NCI-H1694 treated with DMSO at 0.1 percent for 48 hours (cell line): ENCODE results near the gene EDC3.
"Not testable (repeated sequence)": the region's sequence is repeated elsewhere in the genome, so short reads cannot be mapped to it uniquely, and the experiment has no call there.

Source experiments
- DNase-seq: peaks from one replicate; lab custom pipeline; 2025; lab: John Stamatoyannopoulos, UW

The EDC3 gene

DNA sequence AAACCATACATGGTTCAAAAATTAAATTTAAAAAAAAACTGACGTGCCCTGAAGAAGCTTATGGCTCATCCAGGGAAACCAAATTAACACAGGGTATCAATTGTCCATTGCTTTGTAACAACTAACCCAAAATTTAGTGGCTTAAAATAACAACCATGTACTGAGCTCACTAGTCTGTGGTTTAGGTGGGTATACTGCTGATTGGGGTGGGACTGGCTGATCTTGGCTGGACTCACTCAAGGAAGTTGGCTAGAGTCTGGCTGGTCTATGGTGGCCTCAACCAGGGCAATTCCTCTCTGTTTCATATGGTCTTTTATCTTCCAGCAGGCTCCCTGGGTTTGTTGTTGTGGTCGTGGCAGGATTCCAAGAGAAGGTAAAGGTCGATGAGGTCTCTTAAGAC, 14.1 kb upstream of the EDC3 start:
- no peak for DNase-seq

DNA sequence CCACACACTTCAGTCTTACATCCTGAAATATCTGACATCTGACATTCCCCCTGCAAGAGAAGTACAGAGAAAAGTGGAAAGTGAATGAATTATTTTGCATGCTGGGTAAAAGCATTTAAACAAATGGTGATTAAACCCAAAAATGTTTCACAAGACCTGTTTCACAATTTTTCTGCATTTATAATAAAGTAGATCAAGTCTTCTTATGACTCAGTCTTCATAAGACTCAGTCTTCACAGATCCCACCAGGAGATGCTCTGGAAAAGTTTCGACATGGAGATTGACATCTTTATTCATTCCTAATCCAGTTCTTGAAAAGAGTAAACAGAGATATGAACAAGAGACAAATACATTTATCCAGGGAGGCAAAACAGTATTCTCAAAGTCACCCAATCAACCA, 13.2 kb upstream of the EDC3 start:
- DNase-seq, result no peak

DNA sequence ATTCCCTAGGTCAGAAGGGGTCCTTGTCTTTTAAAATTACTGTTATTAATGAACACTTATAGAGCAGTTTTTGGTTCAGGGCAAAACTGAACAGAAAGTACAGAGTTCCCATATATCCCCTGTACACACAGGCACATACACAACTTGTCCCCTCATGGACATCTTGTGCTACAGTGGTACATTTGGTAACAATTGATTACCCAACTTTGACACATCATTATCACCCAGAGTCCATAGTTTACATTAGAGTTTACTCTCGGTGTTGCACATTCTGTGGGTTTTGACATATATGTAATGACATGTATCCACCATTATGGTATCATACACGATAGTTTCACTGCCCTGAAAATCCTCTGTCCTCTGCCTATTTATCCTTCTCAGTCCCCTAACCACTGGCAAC, 984 bp upstream of the EDC3 start:
- DNase-seq, result no peak

DNA sequence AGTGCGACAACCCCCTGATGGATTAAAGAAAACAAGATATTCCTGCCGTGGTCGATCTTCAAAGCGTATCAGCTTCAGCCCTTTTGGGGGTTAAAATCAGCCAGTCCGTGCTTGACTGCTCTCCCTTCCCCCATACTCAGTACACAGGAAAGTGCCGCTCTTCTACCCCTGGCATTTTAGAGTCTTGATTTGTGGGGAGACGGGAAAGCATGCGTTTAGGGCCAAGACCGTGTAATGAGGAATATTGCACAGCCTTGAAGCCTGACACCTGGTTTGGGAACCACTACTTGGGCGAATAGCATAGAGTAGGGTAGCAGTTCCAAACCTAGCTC, 540 bp upstream of the EDC3 start:
- DNase-seq, result no peak

DNA sequence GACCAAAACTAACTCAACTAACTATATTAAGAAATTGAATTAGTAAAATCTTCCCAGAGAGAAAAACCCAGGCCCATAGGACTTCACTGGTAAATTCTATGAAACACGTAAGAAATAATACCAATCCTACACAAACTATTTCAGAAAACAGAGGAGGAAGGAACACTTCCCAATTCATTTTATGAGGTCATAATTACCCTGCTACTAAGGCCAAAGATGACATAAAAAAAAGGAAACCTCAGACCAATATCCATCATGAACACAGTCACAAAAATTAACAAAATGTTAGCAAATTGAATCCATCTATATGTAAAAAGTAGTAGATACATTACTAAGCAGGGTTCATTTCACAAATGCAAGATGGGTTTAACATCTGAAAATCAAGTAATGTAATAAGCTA, 3.5 kb downstream of the EDC3 start:
- no peak for DNase-seq

DNA sequence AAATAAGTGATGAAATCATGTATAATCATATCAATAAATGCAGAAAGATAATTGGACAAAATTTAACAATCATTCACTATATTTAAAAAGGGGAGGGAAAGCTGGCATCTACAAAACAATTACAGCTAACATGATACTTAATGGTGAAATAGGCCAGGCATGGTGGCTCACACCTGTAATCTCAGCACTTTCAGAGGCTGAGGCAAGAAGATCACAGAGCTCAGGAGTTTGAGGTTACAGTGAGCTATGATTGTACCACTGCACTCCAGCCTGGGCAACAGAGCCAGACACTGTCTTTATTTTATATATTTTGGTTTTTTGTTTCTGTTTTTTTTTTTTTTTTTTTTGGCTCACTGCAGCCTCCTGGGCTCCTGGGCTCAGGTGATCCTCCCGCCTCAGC, 12.1 kb downstream of the EDC3 start:
- no peak for DNase-seq

DNA sequence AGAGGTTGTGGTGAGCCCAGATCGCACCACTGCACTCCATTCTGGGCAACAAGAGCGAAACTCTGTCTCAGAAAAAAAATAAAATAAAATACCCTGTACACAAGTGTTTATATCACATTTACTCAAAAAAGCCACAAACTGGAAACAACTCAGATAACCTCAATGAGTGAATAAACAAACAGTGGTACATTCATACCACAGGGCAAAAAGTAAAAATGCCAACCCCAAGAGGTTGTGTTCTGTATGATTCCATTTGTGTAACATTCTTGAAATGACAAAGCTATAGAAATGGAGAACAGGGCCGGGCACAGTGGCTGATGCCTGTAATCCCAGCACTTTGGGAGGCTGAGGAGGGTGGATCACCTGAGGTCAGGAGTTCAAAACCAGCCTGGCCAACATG, 12.9 kb downstream of the EDC3 start:
- DNase-seq, result no peak

DNA sequence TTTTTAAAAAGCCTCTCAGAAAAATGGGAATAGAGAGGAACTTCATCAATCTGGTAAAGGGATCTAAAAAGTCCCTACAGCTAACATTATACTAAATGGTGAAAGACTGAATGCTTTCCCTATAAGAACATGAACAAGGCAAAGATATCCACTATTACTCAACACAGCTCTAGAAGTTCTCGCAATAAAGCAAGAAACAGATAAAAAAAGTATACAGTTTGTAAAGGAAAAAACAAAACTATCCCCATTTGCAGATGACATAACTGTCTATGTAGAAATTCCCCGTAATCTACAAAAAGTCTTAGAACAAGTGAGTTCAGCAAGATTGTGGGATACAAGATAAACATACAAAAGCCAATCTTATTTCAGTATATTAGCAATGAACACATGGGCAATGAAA, 15.4 kb downstream of the EDC3 start:
- DNase-seq, result no peak

DNA sequence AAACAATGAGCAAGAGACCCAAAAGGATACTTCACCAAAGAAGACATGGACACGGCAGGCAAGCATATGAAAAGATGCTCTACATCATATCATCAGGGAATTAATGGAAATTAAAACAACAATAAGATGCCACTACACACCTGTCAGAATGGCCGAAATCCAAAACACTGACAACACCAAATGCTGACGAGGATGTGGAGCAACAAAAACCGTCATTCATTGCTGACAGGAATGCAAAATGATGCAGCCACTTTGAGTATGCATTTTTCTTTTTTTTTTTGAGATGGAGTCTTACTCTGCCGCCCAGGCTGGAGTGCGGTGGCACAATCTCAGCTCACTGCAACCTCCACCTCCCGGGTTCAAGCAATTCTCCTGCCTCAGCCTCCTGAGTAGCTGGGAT, 19.0 kb downstream of the EDC3 start:
- DNase-seq, result no peak

DNA sequence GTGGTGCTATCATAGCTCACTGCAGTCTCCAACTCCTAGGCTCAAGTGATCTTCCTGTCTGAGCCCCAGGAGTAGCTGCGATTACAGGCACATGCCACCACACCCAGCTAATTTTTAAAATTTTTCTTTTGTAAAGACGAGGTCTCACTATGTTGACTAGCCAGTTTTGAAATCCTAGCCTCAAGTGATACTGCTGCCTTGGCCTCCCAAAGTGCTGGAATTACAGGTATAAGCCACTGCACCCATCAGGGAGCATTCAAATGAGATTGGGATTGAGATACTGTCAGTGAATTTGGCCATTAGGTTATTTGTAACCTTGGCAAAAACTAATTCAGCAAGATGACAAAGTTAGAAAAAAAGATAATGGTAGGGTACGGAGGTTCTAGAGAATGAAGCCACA, 21.7 kb downstream of the EDC3 start:
- DNase-seq, result no peak

DNA sequence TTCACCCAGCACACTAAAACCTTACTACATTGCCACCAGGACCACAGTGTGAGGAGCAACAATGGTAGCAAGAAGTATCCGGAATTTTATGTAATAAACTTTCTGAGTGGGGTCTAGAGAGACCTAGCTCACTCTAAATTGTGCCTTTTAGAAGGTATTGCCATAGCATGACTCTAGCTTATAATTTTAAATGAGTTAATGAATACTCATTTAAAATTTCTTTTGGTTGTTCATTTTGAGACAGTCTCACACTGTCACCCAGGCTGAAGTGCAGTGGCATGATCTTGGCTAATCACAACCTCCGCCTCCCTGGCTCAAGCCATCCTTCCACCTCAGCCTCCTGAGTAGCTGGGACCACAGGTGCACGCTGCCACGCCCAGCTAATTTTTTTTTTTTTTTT, 26.2 kb downstream of the EDC3 start:
- DNase-seq, result no peak

DNA sequence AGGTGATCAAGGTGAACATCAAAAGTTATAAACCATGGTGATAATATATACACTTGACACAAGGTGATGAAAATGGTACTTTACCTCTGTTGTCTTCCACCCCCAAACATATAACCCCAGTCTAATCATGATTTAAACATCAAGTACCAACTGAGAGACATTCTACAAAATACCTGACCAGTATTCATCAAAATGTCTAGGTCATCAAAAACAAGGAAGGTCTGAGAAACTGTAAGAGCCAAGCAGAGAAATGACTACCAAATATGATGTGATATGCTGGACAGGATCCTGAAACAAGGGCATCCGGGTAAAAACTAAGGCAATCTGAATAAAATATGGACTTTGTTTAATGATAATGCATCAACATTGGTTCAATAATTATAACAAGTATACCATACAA, 27.8 kb downstream of the EDC3 start:
- DNase-seq, result no peak

DNA sequence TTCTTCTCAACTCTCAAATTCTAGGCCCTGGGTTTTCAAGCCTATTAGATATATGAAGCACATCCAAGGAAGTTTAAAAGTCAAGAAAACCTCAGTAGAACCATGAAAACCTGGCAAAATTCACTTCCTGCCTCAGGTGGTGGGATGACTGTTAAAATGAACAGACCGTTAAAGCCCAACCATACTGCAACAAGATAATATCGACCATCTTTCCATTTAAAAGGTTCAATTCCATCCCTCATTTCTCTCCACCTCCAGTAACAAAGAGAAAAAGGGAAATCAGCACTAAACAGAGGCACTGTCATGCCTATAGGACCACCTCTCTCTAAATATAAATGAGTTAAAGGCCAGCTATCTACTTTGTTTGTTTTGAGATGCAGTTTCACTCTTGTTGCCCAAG, 31.2 kb downstream of the EDC3 start:
- DNase-seq, result no peak

DNA sequence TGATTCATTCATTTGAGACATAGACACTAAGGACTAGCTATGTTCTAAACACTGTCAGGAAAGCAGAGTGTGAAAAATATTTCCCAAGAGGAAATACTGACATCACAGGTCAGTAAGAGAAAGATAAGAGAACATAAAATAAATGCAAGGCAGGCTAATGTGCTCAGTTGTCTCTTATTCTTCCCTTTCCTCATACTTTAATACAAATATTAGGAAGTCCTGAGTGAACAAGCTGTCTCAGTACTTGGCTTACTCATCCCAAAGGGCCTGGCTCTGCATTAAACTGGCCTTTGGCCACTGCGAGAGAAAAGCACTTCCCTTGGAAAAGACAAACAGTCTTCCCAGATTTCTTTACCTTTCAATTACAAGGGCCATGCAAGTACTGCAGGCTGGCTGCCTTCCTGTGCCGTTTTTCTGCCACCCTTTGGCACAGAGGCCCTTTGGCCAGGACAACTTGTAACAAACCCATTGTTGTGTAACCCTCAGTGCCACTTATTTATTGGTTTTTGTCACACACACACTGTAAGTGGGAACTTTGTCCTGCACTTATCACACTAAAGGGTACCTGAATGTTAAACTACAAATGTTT, 31.7 kb downstream of the EDC3 start:
- no peak for DNase-seq

DNA sequence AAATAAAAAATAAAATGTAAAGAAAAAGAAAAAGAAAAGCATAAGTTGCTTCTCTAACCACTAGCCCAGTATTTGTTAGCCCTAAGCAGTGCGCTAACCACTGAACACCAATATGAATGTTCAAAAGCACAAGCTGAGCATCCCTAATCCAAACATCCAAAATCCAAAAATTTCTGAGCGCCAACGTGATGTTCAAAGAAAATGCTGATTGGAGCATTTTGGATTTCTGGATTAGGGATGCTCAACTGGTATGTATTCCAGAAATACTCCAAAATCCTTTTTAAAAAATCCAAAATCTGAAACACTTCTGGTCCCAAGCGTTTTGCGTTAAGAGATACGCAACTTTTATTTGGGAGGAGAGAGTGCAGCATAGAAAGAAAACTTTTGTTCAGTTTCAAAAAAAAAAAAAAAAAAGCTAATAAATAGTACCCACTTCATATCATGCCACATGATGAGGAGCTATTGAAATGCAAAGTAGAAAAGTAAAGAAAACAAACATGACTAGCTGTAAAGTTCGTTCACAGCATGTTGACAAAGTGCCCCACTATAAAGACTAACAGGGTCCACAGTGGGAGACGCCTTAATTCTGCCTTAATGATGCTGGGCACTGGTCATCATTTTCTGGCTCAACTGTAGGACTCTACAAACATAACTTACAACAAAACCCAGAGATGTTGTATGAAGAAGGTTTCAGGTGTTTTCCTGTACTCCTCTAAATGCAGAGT, 32.4 kb downstream of the EDC3 start:
- DNase-seq, result no peak

DNA sequence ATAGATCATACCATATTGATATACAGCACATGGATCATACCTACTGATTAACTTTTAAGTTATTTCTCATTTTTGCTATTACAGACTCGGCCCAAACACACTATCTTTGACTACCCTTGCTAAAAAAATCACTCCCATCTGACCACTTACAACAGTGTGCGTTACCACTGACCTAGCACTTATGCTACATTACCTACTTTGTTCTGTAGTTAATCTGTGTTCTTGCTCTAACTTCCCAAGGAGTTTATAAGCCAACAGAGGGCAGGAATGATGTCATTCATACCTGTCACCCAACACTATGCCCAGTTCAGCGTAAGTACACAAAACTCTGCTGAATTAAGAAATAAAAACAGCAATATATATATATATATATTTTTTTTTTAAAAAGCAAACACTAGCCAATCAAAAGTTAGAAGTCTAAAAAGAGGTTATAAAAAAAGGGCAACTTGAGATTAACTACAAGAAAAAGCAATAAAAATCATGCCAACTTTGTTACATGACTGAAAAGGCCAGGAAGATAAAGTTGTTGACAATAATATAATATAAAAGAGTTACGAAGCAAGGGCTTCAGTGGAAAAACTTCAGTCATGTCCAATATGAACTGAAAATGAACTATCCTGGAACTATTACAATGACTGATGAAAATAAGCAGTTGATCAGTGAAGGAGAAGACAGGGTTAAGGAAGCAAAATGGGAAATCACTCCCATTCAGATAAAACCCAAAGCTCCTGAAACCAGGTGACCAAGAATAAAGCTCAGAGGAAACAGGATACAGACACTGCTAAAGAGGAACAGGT, 33.6 kb downstream of the EDC3 start:
- DNase-seq, result no peak

DNA sequence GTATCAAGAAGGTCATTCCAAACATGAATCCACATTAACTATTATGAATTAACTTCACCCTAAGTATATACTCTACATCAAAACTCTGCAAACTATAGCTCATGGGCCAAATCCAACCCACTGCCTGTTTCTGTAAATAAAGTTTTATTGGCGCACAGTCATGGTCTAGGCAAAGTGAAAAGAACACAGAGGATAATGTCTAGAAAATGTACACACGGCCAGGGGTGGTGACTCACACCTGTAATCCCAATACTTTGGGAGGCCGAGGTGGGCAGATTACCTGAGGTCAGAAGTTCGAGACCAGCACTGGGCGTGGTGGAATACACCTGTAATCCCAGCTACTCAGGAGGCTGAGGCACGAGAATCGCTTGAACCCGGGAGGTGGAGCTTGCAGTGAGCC, 34.5 kb downstream of the EDC3 start:
- not testable (repeated sequence) for DNase-seq

DNA sequence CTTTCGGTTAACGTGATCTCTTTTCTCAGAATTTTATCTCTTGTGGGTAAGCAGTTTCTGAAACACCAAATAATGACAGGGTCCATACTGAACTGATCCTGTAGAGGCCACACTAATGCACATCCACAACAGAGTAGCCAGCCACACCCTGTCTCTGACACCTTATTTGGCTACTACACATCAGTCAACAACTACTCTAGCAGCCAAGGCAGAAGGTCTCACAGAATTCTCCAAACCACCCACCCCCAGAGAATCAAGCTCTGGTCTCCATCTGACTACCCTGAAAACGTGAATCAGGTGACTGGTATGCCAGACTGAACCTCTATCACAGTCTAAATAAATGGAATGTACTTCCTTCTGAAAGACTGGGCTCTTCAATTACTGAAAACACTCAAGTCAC, 38.0 kb downstream of the EDC3 start:
- DNase-seq, result no peak

DNA sequence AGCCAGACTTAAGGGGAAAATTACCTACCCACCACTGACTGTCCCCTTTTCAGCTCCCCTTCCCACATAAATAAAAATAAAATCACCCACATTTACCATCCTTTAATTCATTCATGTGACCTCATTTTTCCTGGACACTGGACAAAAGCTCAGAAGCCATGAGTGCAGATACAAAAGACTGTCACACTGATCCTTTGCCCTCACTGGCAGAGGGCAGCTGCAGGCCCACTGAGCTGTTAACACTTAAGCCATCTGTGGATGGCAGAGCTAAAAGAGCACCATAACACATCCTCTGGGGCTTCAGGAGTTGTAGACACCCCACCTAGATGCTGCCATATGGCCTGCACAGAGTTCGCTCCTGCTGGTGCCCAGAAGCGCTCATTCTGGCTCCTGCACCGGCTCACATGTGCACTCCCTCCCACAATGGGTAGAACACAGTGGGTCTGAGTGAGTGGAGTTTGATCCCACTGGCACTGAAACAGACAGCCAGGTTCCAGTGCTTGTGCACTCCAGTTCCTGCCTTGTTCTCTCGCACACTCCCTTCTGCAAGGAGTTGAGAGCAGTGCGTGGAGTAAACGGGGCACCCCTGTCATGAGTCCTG, 38.8 kb downstream of the EDC3 start:
- peak; percentile 59 for DNase-seq

DNA sequence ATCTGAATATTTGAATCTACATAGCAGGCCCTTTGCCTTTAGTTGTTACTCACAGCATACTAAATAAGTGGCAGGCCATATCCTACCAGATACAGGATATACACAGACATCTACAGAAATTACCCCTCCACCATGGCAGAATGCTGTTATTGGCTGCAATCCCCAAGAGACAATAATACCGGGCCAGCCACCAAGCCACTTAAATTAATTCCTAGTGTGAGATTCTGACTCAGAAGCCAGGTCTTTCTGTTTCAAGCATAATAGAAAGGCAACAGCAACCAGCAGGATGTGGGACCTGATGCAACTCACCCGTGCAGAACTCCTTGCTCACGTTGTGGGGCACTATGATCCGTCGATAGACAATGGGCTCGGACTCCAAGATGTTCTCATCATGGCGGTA, 40.4 kb downstream of the EDC3 start:
- no peak for DNase-seq

DNA sequence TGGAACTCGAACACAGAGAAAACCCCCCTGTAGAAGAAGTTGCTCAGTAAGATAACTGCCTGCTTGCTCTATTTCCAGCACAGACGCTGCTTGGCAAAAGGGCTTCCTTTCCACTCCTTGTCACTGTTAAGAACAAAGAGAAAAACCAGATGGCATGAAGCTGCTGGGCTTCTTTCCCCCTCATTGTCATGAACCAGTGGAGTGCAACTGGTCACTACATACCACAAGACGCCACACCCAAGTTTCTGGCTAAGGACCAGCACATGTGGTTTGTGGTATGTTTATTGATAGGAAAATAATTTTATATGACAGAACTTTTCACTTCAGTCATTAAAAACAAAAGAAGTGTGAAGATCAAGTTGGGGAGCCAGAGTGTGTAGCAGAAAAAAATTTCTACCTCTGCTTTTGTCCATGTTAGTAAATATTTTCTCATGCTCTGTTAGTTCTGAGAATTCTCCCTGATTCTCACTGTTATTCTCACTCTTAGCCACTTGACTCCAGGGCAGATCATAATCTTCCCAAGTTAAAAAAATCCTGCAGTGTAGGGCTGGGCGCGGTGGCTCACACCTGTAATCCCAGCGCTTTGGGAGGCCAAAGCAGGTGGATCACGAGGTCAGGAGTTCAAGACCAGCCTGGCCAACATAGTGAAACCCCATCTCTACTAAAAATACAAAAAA, 42.3 kb downstream of the EDC3 start:
- DNase-seq, result no peak

DNA sequence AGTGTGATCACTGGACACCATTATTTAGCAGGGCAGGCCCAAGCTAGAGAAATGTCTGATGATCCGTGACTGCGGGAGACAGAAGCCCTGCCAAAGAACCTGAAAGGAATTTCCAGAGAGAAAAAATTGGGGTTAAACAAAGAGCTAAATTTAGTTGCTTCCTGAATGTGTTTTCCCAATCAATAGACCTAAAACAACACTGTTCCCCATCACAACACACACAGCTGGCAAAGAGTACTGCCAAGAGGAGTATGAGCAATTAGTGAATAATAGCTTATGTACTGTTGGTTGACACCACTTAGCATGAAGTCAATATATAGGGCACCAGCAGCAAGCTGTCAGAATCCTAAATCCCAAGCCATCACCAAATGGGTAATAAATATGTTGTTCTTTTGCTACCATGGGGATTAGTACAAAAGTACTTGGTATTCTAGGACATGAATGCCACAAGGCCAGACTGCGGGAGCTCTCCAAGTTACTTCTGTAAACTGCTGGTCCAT, 44.5 kb downstream of the EDC3 start:
- DNase-seq, result peak; percentile 75
